CD4-positive, alpha-beta T cell (primary cell): ENCODE measurements around the gene PITX1. TPM values are rescaled to one million over a fixed set of nuclear protein-coding genes. Genes with fewer than 3 reads are reported as not detected.

Source experiments
- ATAC-seq: fragments of 200-7000 bp; cut with Tn5 transposase; one replicate; pipeline ENCODE4 v1.10.0; 2022; ENCODE audit warnings: mild to moderate bottlenecking; ENCODE audit not compliant: poor library complexity
- CTCF ChIA-PET: fragments of 350-600 bp; sonication (Branson Sonifier 250); formaldehyde crosslinking; loops from one replicate; lab custom pipeline; 2021; ENCODE audit warnings: antibody characterized with exemption, inconsistent platforms; lab: Charles Lee
- POLR2A ChIA-PET: fragments of 350-600 bp; sonication (Branson Sonifier 250); formaldehyde crosslinking; loops from one replicate; lab custom pipeline; 2021; ENCODE audit warnings: antibody characterized with exemption, inconsistent platforms; lab: Charles Lee
- DNase-seq, 14 experiments: peaks; one replicate each; pipeline ENCODE4 v3.0.0-alpha.2; 2013 to 2020; ENCODE audit warnings: mixed read lengths in 2 of 14
- H3K27ac ChIP-seq, 2 donors: one replicate each; pipeline versions ENCODE4 v1.5.1 to v1.7.0; 2013; ENCODE audit warnings: low read length in 2 of 2, low read depth in 1 of 2, mild to moderate bottlenecking in 1 of 2
- H3K27me3 ChIP-seq, 2 experiments: 1 replicate in 1 of 2; 2 replicates in 1 of 2; pipeline versions ENCODE4 v1.6.1 to v1.7.0; 2013; ENCODE audit warnings: low read length in 2 of 2, control low read depth in 1 of 2, mild to moderate bottlenecking in 1 of 2, moderate library complexity in 1 of 2; ENCODE audit not compliant: insufficient read depth in 2 of 2, control insufficient read depth in 1 of 2
- H3K36me3 ChIP-seq: one replicate; pipeline ENCODE4 v1.6.1; 2013; ENCODE audit warnings: low read length, control low read depth; ENCODE audit not compliant: insufficient read depth
- H3K4me1 ChIP-seq: one replicate; pipeline ENCODE4 v1.6.1; 2013; ENCODE audit warnings: low read length, control low read depth; ENCODE audit not compliant: insufficient read depth
- H3K4me3 ChIP-seq: one replicate; pipeline ENCODE4 v1.5.1; 2013; ENCODE audit warnings: mild to moderate bottlenecking, low read length, moderate library complexity
- H3K9me3 ChIP-seq, 2 experiments: 1 replicate in 1 of 2; 2 replicates in 1 of 2; pipeline versions ENCODE4 v1.6.1 to v1.7.0; 2013; ENCODE audit warnings: low read length in 2 of 2, mild to moderate bottlenecking in 2 of 2, control low read depth in 1 of 2, moderate library complexity in 1 of 2; ENCODE audit not compliant: control insufficient read depth in 1 of 2, insufficient read depth in 1 of 2
- H3K27ac Mint-ChIP-seq: one replicate; pipeline ENCODE4 v1.8.0; 2020; ENCODE audit warnings: mixed read lengths
- H3K27me3 Mint-ChIP-seq: one replicate; pipeline ENCODE4 v1.8.0; 2021; ENCODE audit warnings: mixed read lengths
- H3K36me3 Mint-ChIP-seq: one replicate; pipeline ENCODE4 v1.8.0; 2021; ENCODE audit warnings: low read depth, mixed read lengths
- H3K4me1 Mint-ChIP-seq: one replicate; pipeline ENCODE4 v1.8.0; 2021; ENCODE audit warnings: low read depth, mixed read lengths
- H3K4me3 Mint-ChIP-seq: one replicate; pipeline ENCODE4 v1.8.0; 2020; ENCODE audit warnings: mild to moderate bottlenecking, mixed read lengths
- H3K9me3 Mint-ChIP-seq: one replicate; pipeline ENCODE4 v1.8.0; 2020; ENCODE audit warnings: mixed read lengths
- intact Hi-C, 2 experiments: fragments of 100-400 bp; cut with DNase I in 1 of 2; cut with micrococcal nuclease in 1 of 2; formaldehyde crosslinking; loops; one replicate each; pipeline versions ENCODE4 v1.15.1 to v1.9.0; 2023 to 2025; cut with DNase I, micrococcal nuclease
- total RNA-seq, 174 experiments: library from RNA in 2 of 174; stranded (reverse) in 2 of 174; gene quantifications; one replicate each; pipeline ENCODE4 v1.2.3 and lab custom pipeline; 2021 to 2026
- TF ChIP-seq, protein P1 (sequence below): fragments of 200-600 bp; IDR thresholded peaks from one replicate; pipeline ENCODE4 v1.8.0; 2022; ENCODE audit warnings: antibody characterized with exemption, mild to moderate bottlenecking

Gene PITX1
- total RNA-seq, 2 experiments from 2014 or later = not detected

DNA sequence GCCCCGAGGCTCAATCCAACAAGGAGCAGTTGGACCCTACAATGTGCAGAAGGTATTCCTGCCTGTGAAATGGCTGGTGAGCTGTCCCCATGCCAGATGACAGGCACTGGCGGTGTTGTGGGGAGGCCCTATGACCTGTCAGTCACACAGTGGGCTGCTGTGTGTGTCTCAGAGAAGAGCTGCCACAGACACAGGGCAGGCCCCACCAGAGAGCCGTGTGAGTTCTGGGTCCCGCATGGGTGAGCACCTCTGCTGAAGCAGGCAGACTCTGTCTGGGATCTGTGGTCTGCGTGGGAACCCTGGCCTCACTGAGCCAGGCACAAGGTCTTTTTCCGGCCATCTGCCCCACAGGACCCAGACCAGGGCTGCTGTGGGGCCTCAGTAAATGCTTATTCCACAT lies 37.3 kb upstream of the PITX1 start:
- Mint-ChIP-seq H3K27me3 (peaks cover 3% of the 10 kb centered on the region), H3K4me3 (no peak overlapping the region), H3K27ac (no peak overlapping the region), H3K9me3 (no peaks in the 10 kb centered on the region), H3K4me1 (no peaks in the 10 kb centered on the region), H3K36me3 (no peaks in the 10 kb centered on the region)
- TF ChIP-seq, protein P1, sequence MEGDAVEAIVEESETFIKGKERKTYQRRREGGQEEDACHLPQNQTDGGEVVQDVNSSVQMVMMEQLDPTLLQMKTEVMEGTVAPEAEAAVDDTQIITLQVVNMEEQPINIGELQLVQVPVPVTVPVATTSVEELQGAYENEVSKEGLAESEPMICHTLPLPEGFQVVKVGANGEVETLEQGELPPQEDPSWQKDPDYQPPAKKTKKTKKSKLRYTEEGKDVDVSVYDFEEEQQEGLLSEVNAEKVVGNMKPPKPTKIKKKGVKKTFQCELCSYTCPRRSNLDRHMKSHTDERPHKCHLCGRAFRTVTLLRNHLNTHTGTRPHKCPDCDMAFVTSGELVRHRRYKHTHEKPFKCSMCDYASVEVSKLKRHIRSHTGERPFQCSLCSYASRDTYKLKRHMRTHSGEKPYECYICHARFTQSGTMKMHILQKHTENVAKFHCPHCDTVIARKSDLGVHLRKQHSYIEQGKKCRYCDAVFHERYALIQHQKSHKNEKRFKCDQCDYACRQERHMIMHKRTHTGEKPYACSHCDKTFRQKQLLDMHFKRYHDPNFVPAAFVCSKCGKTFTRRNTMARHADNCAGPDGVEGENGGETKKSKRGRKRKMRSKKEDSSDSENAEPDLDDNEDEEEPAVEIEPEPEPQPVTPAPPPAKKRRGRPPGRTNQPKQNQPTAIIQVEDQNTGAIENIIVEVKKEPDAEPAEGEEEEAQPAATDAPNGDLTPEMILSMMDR = no peak
- H3K4me3 ChIP-seq = no peak overlapping the region
- no peaks in the 10 kb centered on the region for H3K9me3 ChIP-seq
- no peak overlapping the region for H3K27ac ChIP-seq
- DNase-seq (no peak), ATAC-seq (no peak)
- CTCF ChIA-PET = no interaction called here
- POLR2A ChIA-PET = no interaction called here
- no peaks in the 10 kb centered on the region for H3K27me3 ChIP-seq
- no peaks in the 10 kb centered on the region for H3K4me1 ChIP-seq
- intact Hi-C loops = no loop called here
- no peaks in the 10 kb centered on the region for H3K36me3 ChIP-seq

DNA sequence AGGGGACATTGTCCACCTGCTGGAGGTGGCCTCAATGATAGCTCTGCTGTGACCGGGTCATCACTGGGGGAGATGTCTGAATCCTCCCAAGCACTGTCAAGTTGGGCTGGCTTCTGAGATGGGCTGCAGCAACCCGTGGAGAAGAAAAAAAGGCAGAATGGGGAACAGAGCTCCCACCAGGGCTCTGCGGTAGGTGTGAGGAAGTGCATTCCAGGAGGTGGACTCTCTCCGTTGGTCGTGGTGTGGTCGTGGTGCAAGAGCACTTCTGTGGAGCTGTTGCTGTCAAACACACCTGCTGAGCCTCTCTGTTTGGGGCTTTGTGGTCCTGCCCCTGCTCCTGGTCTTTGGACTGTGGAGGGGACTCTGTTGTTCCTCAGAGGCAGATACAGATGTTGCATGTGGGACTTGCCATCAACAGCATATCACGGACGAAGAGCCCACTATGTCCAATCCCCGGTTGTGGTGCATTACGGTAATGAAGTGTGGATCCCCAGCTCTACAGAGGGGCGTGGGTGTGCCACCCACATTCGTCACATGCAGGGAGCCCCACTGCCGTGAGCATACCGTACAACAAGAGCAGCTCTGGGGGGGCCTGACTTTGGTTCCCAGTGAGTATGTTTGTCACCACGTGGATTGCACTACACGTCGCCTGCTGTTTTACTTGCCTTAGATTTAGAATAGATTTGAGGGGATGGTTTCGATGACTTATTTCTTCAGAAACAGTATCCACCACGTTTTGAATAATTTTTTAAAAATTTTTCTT lies 36.0 kb upstream of the PITX1 start:
- Mint-ChIP-seq H3K36me3 (no peaks in the 10 kb centered on the region), H3K4me3 (no peak overlapping the region), H3K27me3 (peaks cover 3% of the 10 kb centered on the region), H3K27ac (no peak overlapping the region), H3K4me1 (no peaks in the 10 kb centered on the region), H3K9me3 (no peaks in the 10 kb centered on the region)
- CTCF ChIA-PET = no interaction called here
- POLR2A ChIA-PET = no interaction called here
- Histone ChIP-seq H3K9me3 (no peaks in the 10 kb centered on the region), H3K36me3 (no peaks in the 10 kb centered on the region), H3K27ac (no peak overlapping the region), H3K27me3 (peaks cover 0 to 3% of the 10 kb centered on the region in 2 experiments), H3K4me3 (no peak overlapping the region), H3K4me1 (no peaks in the 10 kb centered on the region)
- TF ChIP-seq, protein P1 = no peak
- intact Hi-C loops = no loop called here
- ATAC-seq (no peak), DNase-seq (no peak)

DNA sequence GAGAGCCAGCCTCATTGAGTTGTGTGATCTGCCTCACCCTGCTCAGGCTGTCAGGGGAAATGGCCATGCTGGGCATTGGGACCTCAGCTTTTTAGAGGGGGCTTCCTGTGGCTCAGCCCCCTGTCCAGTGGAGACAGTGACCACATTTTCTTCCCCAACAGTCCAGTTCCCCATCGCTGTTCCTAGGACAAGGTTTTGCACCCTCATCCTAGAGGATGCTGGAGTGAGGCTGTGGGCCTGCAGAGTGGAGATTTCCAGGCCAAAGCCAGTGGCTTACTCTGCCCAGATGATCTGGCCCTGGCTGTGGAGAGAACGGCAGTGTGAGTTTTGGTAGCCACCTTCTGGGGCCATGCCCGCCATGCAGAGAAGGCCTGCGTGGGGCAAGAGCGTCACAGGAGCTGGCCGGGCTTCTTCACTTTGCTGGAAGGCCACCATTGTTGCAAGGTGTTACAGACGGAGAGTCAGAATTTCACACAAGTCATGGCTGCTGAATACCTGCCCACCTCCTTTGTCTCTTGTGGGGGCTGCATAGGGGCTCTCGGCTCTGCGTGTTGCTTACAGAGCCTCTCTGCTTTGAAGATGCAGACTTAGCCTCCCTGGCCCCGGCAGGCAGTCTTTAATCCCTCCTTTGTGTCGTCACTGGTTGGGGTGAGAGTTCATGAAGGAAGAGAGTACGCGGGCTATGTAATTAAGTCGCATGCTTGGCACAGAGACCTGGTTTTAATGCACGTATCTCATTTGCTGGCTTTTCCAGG lies 35.2 kb upstream of the PITX1 start:
- Mint-ChIP-seq H3K27ac (no peak overlapping the region), H3K36me3 (no peaks in the 10 kb centered on the region), H3K9me3 (no peaks in the 10 kb centered on the region), H3K27me3 (peaks cover 9% of the 10 kb centered on the region), H3K4me1 (no peaks in the 10 kb centered on the region), H3K4me3 (no peak overlapping the region)
- H3K27ac ChIP-seq = no peak overlapping the region
- DNase-seq = no peak
- no peaks in the 10 kb centered on the region for H3K9me3 ChIP-seq
- no peaks in the 10 kb centered on the region for H3K36me3 ChIP-seq
- intact Hi-C loops = no loop called here
- H3K4me3 ChIP-seq = no peak overlapping the region
- ChIA-PET CTCF (no interaction called here), POLR2A (no interaction called here)
- ATAC-seq = no peak
- TF ChIP-seq, protein P1 = no peak
- H3K4me1 ChIP-seq = no peaks in the 10 kb centered on the region
- peaks cover 0 to 3% of the 10 kb centered on the region in 2 experiments for H3K27me3 ChIP-seq
